HEK293T (cell line): ENCODE data around the gene CNRIP1.

Experiments
- CTBP1 ChIP-seq: fragments of 450-650 bp; IDR thresholded peaks from 2 replicates; pipeline ENCODE4 v1.6.1; 2016; ENCODE audit warnings: borderline replicate concordance
- FOXA1 ChIP-seq: fragments of 450-650 bp; IDR thresholded peaks from 2 replicates; pipeline ENCODE4 v1.6.1; 2016; ENCODE audit warnings: mild to moderate bottlenecking
- FOXK2 ChIP-seq: fragments of 450-650 bp; IDR thresholded peaks from 2 replicates; pipeline ENCODE4 v1.6.1; 2016; ENCODE audit warnings: mild to moderate bottlenecking
- L3MBTL2 ChIP-seq: fragments of 450-650 bp; conservative IDR thresholded peaks from 2 replicates; pipeline ENCODE4 v1.6.1; 2016; ENCODE audit warnings: mild to moderate bottlenecking
- LEF1 ChIP-seq: fragments of 450-650 bp; IDR thresholded peaks from 2 replicates; pipeline ENCODE4 v1.6.1; 2017; ENCODE audit warnings: mild to moderate bottlenecking, borderline replicate concordance
- NFRKB ChIP-seq: fragments of 450-650 bp; IDR thresholded peaks from 2 replicates; pipeline ENCODE4 v1.6.1; 2016; ENCODE audit warnings: mild to moderate bottlenecking, moderate library complexity
- SP1 ChIP-seq: fragments of 450-650 bp; IDR thresholded peaks from 2 replicates; pipeline ENCODE4 v1.6.1; 2017
- SUZ12 ChIP-seq: fragments of 450-650 bp; IDR thresholded peaks from 2 replicates; pipeline ENCODE4 v1.6.1; 2016; ENCODE audit warnings: mild to moderate bottlenecking
- TARDBP ChIP-seq: fragments of 450-650 bp; IDR thresholded peaks from 2 replicates; pipeline ENCODE4 v1.6.1; 2016
- ZNF384 ChIP-seq: fragments of 450-650 bp; IDR thresholded peaks from 2 replicates; pipeline ENCODE4 v1.6.1; 2016

DNA sequence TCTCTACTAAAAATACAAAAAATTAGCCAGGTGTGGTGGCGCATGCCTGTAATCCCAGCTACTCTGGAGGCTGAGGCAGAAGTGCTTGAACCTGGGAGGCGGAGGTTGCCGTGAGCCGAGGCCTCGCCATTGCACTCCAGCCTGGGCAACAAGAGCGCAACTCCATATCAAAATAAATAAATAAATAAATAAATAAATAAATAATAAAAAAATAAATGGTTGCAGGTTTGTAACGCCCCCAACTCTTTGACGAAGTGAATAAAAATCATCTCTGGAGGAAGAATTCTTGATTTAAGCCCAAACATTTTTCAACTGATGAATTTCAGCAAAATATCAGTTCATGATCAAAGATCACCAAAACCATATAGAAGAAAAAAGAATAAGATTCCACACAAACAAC lies 13.3 kb upstream of the CNRIP1 start:
- TF ChIP-seq FOXA1: no peak
- no peak for TF ChIP-seq FOXK2
- TF ChIP-seq L3MBTL2: no peak
- no peak for TF ChIP-seq CTBP1
- no peak for TF ChIP-seq SP1
- no peak for TF ChIP-seq NFRKB
- no peak for TF ChIP-seq TARDBP
- no peak for TF ChIP-seq LEF1
- TF ChIP-seq SUZ12: no peak
- TF ChIP-seq ZNF384: no peak
